HepG2 (cell line): ENCODE data around the gene SLC35A1. TPM values are rescaled to one million over a fixed set of nuclear protein-coding genes. Genes with fewer than 3 reads are reported as not detected.
A peak's percentile ranks its signal among the peaks of the same experiment; 100 is the strongest.

Experiments
- ADNP ChIP-seq: sonication (generic); formaldehyde crosslinking; IDR thresholded peaks from 2 replicates; pipeline ENCODE4 v1.4.0; 2020; ENCODE audit warnings: missing genetic modification reagents
- EED ChIP-seq: sonication (generic); formaldehyde crosslinking; IDR thresholded peaks from 2 replicates; pipeline ENCODE4 v1.5.0; 2020; ENCODE audit warnings: mild to moderate bottlenecking, missing genetic modification reagents
- FOXJ3 ChIP-seq: sonication (generic); formaldehyde crosslinking; IDR thresholded peaks from 2 replicates; pipeline ENCODE4 v1.4.0; 2020; ENCODE audit warnings: missing genetic modification reagents, mild to moderate bottlenecking, borderline replicate concordance
- HNF4A ChIP-seq: sonication (generic); formaldehyde crosslinking; IDR thresholded peaks from 2 replicates; pipeline ENCODE4 v1.4.0; 2020; ENCODE audit warnings: missing genetic modification reagents
- HNRNPK ChIP-seq: fragments of 200-400 bp; formaldehyde crosslinking; IDR thresholded peaks from 2 replicates; pipeline ENCODE4 v1.6.1; 2018; ENCODE audit warnings: low read length, low read depth, moderate library complexity, mild to moderate bottlenecking; ENCODE audit not compliant: poor library complexity, severe bottlenecking
- MAFF ChIP-seq: IDR thresholded peaks from 2 replicates; pipeline ENCODE4 v1.6.1; 2011; ENCODE audit warnings: low read depth, low read length, improper control_type of control experiment
- NBN ChIP-seq: fragments of 450-650 bp; conservative IDR thresholded peaks from 2 replicates; pipeline ENCODE4 v1.6.1; 2017
- SPEN ChIP-seq: sonication (generic); formaldehyde crosslinking; IDR thresholded peaks from 2 replicates; pipeline ENCODE4 v1.5.1; 2020; ENCODE audit warnings: low read depth, mild to moderate bottlenecking, missing genetic modification reagents
- ZNF263 ChIP-seq: sonication (generic); formaldehyde crosslinking; IDR thresholded peaks from 2 replicates; pipeline ENCODE4 v1.4.0; 2020; ENCODE audit warnings: missing genetic modification reagents
- ZNF292 ChIP-seq: sonication (generic); formaldehyde crosslinking; IDR thresholded peaks from 2 replicates; pipeline ENCODE4 v1.8.1; 2022; ENCODE audit warnings: mild to moderate bottlenecking, low read depth, missing genetic modification reagents, borderline replicate concordance
- ZNF589 ChIP-seq: sonication (generic); formaldehyde crosslinking; conservative IDR thresholded peaks from 2 replicates; pipeline ENCODE4 v1.8.0; 2022; ENCODE audit warnings: mild to moderate bottlenecking, moderate library complexity, missing genetic modification reagents
- ZNF724P ChIP-seq: sonication (generic); formaldehyde crosslinking; IDR thresholded peaks from 2 replicates; pipeline ENCODE4 v1.8.0; 2022; ENCODE audit warnings: missing genetic modification reagents, borderline replicate concordance
- polyA plus RNA-seq, 8 experiments: library from polyadenylated mRNA; depleted of rRNA in 3 of 8; stranded (reverse) in 7 of 8; unstranded in 1 of 8; fragments of >200 nt; fragmentation: Illumina TruSeq in 4 of 8; extraction: Trizol in 4 of 8; gene quantifications; 2 replicates each; pipeline versions ENCODE4 v1.2.1 to v1.2.3, GENCODE V29; 2011 to 2016; ENCODE audit warnings: low read depth in 4 of 8, missing spikeins in 1 of 8, mixed read lengths in 1 of 8; ENCODE audit not compliant: insufficient read depth in 1 of 8
- total RNA-seq, 5 experiments: library from RNA; depleted of rRNA; stranded (reverse); fragments of >200 nt; fragmentation: Illumina TruSeq; extraction: Trizol; gene quantifications; 2 replicates each; pipeline ENCODE4 v1.2.3, GENCODE V29; 2016; ENCODE audit warnings: low read depth in 1 of 5
- TF ChIP-seq, protein P1 (sequence below): sonication (generic); formaldehyde crosslinking; IDR thresholded peaks from 2 replicates; pipeline ENCODE4 v1.4.0; 2020; ENCODE audit warnings: missing genetic modification reagents, low read depth, mild to moderate bottlenecking, borderline replicate concordance
- TF ChIP-seq, protein P2 (sequence below): sonication (generic); formaldehyde crosslinking; IDR thresholded peaks from 2 replicates; pipeline ENCODE4 v1.5.1; 2020; ENCODE audit warnings: mild to moderate bottlenecking, missing genetic modification reagents, moderate library complexity
- TF ChIP-seq, protein P3 (sequence below): sonication (generic); formaldehyde crosslinking; IDR thresholded peaks from 2 replicates; pipeline ENCODE4 v1.4.0; 2020; ENCODE audit warnings: mild to moderate bottlenecking, low read depth, missing genetic modification reagents
- TF ChIP-seq, protein P4 (sequence below): sonication (generic); formaldehyde crosslinking; IDR thresholded peaks from 2 replicates; pipeline ENCODE4 v1.4.0; 2020; ENCODE audit warnings: missing genetic modification reagents, borderline replicate concordance
- TF ChIP-seq, protein P5 (sequence below): IDR thresholded peaks from 2 replicates; pipeline ENCODE4 v1.6.1; 2016; ENCODE audit warnings: mild to moderate bottlenecking

Gene SLC35A1
- total and polyA plus RNA-seq, 2 of the 13 experiments (the other 11 are each of a cell fraction or from before 2014, with no cell fraction given) = 24.8 to 25.1 TPM

DNA sequence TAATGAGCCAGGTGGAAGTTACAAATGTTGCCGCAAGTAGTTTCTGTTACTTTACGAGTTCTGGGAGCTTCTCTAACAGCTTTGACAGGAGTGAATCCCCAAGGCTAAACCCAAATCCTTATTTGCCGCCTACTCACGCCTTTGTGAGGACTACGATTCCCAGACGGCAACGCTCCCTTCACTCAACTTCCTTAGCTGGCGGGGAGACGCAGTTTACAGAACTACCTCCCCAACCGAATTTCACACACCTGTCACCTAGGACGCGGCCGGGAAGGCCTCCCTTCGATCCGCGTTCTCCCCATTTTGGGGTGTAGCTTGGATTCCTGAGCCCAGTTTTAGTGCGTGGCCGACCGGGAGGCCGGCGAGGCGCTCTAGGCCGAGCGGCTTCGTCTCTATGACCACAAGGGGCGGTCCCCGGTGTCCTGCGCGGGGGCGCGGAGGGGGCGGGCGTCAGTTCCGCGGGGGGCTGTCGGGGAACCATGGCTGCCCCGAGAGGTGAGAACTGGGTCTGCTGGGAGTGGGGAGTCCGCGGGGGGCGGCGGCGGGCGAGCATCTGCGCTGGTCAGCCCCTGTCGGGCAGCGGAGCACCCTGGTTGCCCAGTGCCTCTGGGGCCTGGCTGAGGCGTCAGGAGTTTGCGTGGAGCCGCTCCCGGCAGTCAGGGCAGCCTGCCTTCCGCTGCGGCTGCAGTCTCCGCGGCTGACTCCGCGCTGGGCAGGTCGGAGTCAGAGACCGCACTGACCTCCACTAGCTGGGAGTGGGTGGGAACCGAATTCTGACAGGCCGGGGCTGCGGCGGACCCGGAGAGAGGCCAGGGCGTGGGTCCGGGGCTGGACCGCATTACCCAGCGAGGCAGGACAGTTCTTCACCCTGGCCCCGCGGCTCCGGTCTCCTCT lies at the start of gene SLC35A1 (continued):
- TF ChIP-seq, protein P1, sequence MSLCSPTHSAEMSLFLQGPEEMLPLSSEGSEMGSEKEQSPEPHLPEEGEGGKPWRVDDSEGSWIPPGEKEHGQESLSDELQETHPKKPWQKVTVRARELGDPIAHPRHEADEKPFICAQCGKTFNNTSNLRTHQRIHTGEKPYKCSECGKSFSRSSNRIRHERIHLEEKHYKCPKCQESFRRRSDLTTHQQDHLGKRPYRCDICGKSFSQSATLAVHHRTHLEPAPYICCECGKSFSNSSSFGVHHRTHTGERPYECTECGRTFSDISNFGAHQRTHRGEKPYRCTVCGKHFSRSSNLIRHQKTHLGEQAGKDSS (CRISPR knock-in tag) = peak; percentile 37; the same call in 1 of the 2 replicates
- TF ChIP-seq ZNF724P (0 out of 2 replicates have a peak, but pooled peaks have one; percentile 62), MAFF (no peak), ZNF263 (CRISPR knock-in tag) (0 out of 2 replicates have a peak, but pooled peaks have one; percentile 10), EED (CRISPR knock-in tag) (peak; percentile 92), ZNF292 (CRISPR knock-in tag) (peak; percentile 61; the same call in 1 of the 2 replicates), HNRNPK (peak; percentile 49), NBN (no peak), ADNP (CRISPR knock-in tag) (no peak), FOXJ3 (CRISPR knock-in tag) (0 out of 2 replicates have a peak, but pooled peaks have one; percentile 49), HNF4A (CRISPR knock-in tag) (no peak), ZNF589 (CRISPR knock-in tag) (no peak), SPEN (CRISPR knock-in tag) (peak; percentile 75)
- TF ChIP-seq, protein P2, sequence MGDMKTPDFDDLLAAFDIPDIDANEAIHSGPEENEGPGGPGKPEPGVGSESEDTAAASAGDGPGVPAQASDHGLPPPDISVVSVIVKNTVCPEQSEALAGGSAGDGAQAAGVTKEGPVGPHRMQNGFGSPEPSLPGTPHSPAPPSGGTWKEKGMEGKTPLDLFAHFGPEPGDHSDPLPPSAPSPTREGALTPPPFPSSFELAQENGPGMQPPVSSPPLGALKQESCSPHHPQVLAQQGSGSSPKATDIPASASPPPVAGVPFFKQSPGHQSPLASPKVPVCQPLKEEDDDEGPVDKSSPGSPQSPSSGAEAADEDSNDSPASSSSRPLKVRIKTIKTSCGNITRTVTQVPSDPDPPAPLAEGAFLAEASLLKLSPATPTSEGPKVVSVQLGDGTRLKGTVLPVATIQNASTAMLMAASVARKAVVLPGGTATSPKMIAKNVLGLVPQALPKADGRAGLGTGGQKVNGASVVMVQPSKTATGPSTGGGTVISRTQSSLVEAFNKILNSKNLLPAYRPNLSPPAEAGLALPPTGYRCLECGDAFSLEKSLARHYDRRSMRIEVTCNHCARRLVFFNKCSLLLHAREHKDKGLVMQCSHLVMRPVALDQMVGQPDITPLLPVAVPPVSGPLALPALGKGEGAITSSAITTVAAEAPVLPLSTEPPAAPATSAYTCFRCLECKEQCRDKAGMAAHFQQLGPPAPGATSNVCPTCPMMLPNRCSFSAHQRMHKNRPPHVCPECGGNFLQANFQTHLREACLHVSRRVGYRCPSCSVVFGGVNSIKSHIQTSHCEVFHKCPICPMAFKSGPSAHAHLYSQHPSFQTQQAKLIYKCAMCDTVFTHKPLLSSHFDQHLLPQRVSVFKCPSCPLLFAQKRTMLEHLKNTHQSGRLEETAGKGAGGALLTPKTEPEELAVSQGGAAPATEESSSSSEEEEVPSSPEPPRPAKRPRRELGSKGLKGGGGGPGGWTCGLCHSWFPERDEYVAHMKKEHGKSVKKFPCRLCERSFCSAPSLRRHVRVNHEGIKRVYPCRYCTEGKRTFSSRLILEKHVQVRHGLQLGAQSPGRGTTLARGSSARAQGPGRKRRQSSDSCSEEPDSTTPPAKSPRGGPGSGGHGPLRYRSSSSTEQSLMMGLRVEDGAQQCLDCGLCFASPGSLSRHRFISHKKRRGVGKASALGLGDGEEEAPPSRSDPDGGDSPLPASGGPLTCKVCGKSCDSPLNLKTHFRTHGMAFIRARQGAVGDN (CRISPR knock-in tag) = peak; percentile 86
- TF ChIP-seq, protein P3, sequence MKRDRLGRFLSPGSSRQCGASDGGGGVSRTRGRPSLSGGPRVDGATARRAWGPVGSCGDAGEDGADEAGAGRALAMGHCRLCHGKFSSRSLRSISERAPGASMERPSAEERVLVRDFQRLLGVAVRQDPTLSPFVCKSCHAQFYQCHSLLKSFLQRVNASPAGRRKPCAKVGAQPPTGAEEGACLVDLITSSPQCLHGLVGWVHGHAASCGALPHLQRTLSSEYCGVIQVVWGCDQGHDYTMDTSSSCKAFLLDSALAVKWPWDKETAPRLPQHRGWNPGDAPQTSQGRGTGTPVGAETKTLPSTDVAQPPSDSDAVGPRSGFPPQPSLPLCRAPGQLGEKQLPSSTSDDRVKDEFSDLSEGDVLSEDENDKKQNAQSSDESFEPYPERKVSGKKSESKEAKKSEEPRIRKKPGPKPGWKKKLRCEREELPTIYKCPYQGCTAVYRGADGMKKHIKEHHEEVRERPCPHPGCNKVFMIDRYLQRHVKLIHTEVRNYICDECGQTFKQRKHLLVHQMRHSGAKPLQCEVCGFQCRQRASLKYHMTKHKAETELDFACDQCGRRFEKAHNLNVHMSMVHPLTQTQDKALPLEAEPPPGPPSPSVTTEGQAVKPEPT (CRISPR knock-in tag) = no peak
- TF ChIP-seq, protein P4, sequence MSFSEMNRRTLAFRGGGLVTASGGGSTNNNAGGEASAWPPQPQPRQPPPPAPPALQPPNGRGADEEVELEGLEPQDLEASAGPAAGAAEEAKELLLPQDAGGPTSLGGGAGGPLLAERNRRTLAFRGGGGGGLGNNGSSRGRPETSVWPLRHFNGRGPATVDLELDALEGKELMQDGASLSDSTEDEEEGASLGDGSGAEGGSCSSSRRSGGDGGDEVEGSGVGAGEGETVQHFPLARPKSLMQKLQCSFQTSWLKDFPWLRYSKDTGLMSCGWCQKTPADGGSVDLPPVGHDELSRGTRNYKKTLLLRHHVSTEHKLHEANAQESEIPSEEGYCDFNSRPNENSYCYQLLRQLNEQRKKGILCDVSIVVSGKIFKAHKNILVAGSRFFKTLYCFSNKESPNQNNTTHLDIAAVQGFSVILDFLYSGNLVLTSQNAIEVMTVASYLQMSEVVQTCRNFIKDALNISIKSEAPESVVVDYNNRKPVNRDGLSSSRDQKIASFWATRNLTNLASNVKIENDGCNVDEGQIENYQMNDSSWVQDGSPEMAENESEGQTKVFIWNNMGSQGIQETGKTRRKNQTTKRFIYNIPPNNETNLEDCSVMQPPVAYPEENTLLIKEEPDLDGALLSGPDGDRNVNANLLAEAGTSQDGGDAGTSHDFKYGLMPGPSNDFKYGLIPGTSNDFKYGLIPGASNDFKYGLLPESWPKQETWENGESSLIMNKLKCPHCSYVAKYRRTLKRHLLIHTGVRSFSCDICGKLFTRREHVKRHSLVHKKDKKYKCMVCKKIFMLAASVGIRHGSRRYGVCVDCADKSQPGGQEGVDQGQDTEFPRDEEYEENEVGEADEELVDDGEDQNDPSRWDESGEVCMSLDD = peak; percentile 36; the same call in 1 of the 2 replicates
- TF ChIP-seq, protein P5, sequence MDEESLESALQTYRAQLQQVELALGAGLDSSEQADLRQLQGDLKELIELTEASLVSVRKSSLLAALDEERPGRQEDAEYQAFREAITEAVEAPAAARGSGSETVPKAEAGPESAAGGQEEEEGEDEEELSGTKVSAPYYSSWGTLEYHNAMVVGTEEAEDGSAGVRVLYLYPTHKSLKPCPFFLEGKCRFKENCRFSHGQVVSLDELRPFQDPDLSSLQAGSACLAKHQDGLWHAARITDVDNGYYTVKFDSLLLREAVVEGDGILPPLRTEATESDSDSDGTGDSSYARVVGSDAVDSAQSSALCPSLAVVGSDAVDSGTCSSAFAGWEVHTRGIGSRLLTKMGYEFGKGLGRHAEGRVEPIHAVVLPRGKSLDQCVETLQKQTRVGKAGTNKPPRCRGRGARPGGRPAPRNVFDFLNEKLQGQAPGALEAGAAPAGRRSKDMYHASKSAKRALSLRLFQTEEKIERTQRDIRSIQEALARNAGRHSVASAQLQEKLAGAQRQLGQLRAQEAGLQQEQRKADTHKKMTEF (CRISPR knock-in tag) = peak; percentile 89
